ENCODE measurements around the gene APLP1.
A peak's percentile ranks its signal among the peaks of the same experiment; 100 is the strongest.

APLP1 gene

DNA sequence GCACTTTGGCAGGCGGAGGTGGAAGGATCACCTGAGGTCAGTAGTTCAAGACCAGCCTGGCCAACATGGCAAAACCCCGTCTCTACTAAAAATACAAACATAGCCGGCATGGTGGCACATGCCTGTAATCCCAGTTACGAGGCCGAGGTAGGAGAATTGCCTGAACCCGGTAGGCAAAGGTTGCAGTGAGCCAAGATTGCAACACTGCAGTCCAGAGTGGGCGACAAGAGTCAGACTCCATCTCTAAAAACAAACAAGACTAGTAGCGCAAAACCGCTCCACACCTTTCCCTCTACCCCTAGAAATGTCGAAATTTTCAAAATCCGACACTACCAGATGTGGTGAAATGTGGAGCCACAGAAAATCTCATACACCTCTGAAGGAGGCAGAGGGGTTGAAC, 50.9 kb downstream of the APLP1 start:
- no peaks in the 10 kb centered on the region for H3K27me3 Mint-ChIP-seq
- no peaks in the 10 kb centered on the region for H3K36me3 Mint-ChIP-seq

GRCh38 chr19:35921012-35921411, 52.6 kb downstream of the APLP1 start:
- H3K4me3 Mint-ChIP-seq: no peak overlapping the region
- H3K9me3 Mint-ChIP-seq (ENCODE audit: low read depth): peaks cover 11% of the 10 kb centered on the region
- H3K27me3 Mint-ChIP-seq: no peaks in the 10 kb centered on the region
- H3K27ac Mint-ChIP-seq: no peak overlapping the region
- H3K36me3 Mint-ChIP-seq: peaks cover 4% of the 10 kb centered on the region
- H3K4me1 Mint-ChIP-seq (ENCODE audit: low read depth): no peaks in the 10 kb centered on the region

More for the DNA sequence above, 50.9 kb downstream of the APLP1 start:
- no peak overlapping the region for H3K4me3 Mint-ChIP-seq
- no peak overlapping the region for H3K27ac Mint-ChIP-seq
- H3K9me3 Mint-ChIP-seq (ENCODE audit: low read depth): no peaks in the 10 kb centered on the region
- peaks cover 1% of the 10 kb centered on the region for H3K4me1 Mint-ChIP-seq (ENCODE audit: low read depth)

GRCh38 chr19:35925501-35925900, 57.1 kb downstream of the APLP1 start:
- Mint-ChIP-seq H3K9me3 (ENCODE audit: low read depth) (peaks cover 12% of the 10 kb centered on the region), H3K27me3 (no peaks in the 10 kb centered on the region), H3K4me3 (no peak overlapping the region), H3K27ac (no peak overlapping the region), H3K36me3 (peaks cover 4% of the 10 kb centered on the region), H3K4me1 (ENCODE audit: low read depth) (peaks cover 14% of the 10 kb centered on the region)

GRCh38 chr19:35928507-35928906, 60.1 kb downstream of the APLP1 start:
- no peak overlapping the region for H3K4me3 Mint-ChIP-seq
- peaks cover 4% of the 10 kb centered on the region for H3K36me3 Mint-ChIP-seq
- H3K27me3 Mint-ChIP-seq: no peaks in the 10 kb centered on the region
- peaks cover 25% of the 10 kb centered on the region for H3K4me1 Mint-ChIP-seq (ENCODE audit: low read depth)
- peak overlapping the region; percentile 64 for H3K27ac Mint-ChIP-seq
- H3K9me3 Mint-ChIP-seq (ENCODE audit: low read depth): peaks cover 12% of the 10 kb centered on the region
